T-helper 9 cell (primary cell): ENCODE data around the gene LRIG1.

Source experiments
- DNase-seq: peaks from one replicate; pipeline ENCODE4 v3.0.0-alpha.2; 2020

The LRIG1 gene

DNA sequence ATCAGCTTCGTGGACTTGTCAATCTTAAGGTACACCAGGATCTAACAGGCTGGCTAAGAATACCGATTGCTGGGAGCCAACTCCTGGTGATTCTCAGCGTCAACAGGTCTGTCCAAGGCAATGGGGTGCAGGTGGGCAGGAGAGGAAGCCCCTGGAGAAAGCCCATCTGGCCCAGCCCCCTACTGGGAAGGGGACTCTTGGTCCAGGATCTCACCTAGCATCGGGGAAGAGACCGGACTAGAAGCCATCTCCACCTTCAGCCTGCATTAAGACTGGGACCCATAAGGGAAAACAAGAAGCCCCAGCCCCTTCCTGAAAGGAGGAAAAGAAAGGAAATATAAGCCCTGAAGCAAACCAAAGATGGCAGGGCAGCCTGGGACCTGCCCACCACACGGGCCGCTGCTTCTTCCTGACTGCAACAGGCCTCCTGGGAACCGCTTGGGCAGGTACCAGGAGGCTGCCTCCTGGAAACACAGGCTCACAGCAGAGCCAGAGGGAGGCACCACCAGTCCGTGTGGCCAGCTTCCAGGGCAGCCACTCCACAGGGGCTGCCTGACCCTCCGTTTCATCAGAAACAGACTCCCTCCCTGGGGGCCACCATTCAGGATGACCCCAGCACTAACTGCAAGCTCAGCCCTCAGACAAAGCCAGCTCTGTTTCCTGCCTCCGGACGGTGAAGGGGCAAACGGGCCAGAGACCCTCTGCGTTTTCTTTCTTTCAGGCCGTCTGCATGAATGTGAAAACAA lies 100.2 kb downstream of the LRIG1 start:
- no peak for DNase-seq

- DNase-seq: no peak
Observed at GRCh38 chr3:66399529-66400232, 101.1 kb downstream of the LRIG1 start.

DNA sequence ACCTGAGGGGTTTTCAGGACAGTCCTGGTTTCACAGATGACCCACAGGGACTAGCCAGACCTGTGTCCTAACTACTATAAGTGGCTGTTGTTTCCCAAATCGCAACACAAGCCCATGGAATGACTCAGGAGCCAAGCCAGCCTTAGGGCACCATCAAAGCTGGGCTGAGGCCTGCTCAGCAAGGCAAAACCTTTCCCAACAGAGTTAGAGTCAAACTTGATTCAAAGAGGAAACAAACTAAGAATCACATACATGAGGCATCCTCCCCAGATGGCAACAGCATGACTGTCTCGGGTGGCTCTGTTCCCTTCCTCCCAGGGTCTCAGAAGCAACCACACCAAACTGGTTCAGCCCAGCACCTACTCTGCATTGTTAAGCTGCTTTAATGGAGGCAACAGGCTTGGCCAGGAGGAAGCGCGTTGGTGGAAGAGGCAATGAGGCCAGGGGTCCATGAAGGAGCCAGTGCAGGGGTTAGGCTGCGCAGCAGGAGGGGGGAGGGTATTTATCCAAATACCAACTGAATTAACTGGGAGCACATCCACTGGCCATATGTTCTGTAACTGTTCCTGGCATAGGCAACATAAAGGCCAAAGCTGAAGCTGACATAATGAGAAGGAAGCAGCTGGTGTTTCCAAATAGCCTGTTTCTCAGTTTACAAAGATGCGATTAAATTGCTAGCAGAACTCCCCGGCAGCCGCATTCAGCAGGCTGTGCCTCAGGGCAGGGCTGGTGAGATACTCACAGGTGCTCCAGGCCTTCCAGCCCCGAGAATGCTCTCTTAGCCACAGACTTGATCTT lies 102.4 kb downstream of the LRIG1 start:
- no peak for DNase-seq

GRCh38 chr3:66397745-66398144 lies 103.1 kb downstream of the LRIG1 start:
- DNase-seq: no peak

DNA sequence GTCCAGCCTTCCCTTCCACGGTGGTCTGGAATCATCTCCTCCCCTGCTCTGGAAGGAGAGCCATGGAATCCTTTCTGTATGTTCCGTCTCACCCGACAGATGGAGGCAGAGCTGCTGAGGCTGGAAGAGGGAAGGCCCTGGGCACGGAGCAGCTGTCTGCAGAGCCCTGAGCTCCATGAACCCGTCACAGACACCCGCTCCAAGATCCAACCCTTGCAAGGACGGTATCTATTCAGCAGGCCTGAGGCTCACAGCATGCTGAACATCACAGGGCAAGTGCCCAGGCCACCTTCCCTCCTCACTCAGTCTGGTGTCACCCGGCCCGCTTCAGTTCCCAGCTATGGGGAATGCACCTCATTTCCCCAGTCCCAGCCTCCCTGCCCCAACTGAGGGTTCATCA lies 103.9 kb downstream of the LRIG1 start:
- DNase-seq: no peak

- no peak for DNase-seq
Observed at GRCh38 chr3:66396161-66396760, 104.6 kb downstream of the LRIG1 start.

DNA sequence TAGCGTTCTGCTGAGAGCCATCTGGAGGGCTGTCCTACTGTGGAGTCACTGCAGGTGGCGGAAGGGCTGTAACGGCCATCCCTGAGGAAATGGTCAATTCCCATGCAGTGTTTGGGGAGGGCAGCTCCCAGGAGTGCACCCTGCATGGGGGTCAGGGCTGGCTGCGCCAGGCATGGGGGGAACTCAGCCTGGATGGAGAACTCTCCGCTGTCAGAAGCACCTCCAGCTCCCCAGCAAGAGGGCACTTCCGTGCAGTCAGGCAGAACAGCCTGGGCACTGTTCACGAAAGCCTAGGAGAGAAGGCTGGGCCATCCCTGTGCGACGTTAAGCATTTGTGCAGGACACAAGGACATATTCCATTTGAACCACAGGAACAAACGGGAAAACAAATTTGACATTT lies 105.2 kb downstream of the LRIG1 start:
- no peak for DNase-seq

DNA sequence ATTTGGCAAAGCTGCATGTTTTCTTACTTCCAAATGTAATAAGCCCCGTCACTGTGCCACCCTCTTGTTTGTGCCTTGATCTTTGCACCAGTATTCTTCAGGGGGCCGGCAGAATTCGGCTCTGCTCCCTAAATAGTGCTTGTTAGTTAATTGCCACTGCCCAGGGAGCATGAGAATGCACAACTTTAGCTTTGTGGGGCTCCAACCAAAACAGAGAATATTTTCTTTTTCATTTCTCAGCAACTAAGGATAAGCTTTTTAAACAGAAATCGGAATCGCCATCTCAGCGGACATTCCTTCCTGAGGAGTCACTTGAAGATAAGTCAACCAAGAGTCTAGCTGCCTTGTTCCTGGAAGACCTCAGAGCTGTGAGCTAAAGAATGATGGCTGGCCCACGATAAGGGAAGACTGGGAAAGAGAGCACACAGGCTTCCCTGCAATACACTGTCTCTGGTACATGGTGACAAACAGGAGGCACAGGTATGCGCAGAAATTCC lies 106.0 kb downstream of the LRIG1 start:
- no peak for DNase-seq

GRCh38 chr3:66394019-66394752 lies 106.6 kb downstream of the LRIG1 start:
- peak; percentile 34 for DNase-seq

DNA sequence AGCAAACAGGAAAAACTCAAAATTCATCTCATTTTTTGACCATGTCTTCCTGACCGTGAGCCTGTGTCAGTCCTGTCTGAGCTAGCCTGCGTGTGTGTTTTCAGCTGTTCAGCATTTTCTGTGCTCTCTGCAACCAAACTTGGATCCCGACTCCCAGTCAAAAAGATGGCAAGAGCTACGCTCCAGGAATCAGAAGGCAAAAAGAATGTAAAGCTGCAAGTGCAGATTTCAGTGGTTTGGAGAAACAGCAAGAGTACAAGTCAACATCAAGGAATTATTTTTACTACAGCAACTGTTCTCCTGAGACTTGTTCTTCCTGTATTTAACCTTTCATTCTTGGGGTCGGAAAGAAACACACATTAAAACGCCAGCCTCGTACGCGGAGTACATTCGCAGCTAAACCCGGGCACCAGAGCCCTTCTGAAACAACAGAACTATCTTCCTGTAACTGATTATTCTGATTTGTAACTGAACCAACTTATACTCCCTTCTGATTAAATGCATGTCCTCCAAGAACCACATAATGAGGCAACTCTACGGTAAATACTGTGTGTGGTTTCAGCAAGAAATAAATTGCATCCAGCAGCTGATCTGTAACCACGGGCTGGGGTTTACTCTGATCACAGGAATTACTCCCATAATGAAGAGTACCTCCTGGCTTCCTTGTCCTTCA lies 107.4 kb downstream of the LRIG1 start:
- no peak for DNase-seq

DNA sequence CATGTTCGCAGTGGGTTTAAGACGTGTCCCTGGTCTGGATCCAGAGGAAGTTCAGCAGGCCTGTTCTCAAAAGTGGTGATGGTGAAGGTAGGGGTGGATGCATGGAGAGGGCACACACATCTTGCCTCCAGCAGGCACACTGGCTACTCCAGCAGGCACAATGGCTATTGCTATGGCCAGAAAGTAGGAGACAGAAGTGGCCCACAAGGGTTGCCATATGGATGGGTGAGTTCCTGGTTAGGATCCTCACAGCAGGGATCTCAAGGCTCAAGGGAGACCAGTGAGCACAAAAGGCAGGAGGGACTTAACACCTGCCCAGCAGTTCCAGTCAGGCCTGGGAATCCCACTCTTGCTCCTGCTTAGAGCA lies 107.9 kb downstream of the LRIG1 start:
- DNase-seq: no peak

- DNase-seq: no peak
Observed at GRCh38 chr3:66392512-66392911, 108.3 kb downstream of the LRIG1 start.

DNA sequence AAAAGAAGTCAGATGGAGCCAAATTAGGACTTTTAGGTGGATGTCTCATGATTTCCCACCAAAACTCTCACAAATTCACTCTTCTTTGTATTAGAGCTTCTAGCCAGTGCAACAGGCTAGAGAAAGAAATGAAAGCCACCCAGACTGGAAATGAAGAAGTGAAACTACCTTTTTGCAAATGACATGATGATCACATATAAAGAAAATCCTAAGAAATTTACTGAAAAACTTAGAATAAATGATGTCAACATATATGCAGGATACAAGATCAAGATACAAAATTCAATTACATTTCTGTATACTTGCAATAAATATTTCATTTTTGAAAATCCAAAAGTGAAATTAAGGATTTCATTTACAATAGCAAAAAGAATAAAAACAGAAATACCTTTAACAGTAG lies 110.8 kb downstream of the LRIG1 start:
- DNase-seq: no peak

- DNase-seq: no peak
Observed at GRCh38 chr3:66386925-66387650, 113.7 kb downstream of the LRIG1 start.

DNA sequence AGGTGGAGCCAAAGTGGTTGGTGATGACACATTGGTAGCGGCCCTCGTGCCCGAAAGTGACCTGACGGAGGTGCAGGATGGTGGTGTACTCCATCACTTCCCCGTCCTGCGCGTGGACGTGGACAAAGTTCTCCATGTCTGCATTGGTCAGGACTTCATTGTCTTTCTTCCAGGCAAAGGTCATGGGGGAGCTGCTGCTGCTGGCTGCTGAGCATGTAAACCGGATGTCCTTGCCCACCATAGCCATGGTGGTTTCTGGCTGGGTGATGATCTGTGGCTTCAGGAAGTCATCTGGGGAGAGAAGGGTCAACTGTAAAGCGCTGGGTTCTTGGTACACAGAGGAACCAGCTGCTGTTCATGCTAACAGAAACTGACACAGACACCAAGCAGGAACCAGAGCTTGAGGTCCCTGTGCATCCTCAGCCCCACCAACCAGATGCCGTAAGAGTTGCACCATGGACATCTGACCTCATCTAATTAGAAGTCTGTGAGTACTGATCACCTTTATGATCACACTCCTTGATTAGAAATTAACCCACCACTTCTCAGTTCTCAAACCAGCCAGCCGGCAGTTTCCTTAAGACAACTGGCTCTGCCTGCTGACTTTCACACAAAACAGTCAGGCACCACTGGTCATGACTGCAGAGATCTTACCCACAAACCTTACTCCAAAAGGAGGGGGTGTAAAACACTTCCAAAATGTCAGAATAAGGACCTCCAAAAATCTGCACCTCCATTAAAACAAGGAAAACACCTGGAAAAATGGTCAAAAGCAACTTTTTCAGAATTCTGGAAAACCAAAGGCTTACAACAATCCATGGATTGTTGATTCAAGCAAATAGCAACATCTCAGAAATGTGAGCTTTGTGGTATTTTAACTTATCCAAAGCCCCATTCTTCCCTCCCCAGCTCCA lies 114.6 kb downstream of the LRIG1 start:
- DNase-seq: no peak

DNA sequence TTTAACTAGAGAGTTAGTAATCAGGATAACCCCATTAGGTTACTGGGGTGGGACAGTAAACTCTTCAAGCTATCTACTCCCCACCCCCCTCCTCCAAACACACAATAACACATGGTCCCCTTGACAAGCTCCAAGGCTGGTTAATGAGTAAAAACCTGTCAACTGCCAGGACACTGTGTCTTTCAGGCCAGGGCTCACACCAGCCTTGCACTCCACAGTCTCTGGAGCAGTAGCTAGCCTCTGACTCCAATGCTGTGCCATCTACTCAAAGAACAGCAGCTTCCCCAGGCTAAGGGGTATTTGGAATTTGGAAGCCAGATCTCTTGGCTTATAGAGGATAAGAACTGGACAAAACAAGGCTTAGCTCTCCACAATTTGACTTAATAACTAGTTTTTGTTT lies 115.8 kb downstream of the LRIG1 start:
- DNase-seq: no peak

- DNase-seq: no peak
Observed at GRCh38 chr3:66383998-66384745, 116.7 kb downstream of the LRIG1 start.

GRCh38 chr3:66383023-66383422 lies 117.8 kb downstream of the LRIG1 start:
- DNase-seq: no peak

DNA sequence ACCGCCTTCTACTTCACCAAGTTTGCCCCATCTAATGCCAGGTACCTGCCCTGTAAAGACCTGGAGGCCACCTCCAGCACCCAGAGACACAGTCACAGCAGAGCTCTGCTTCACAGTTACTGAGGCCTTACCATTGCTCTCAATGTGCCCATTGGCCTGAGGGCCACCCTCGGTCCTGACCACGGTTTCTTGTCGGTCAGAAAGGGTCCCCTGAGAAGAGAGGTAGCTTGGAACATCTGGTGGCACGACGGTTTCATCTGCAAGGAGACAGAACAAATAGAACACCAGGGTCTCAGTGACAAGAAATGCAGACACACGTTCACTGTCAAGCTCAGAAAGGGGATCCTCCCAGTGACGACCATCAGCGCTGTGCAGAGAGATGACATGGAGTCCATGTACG lies 118.7 kb downstream of the LRIG1 start:
- DNase-seq: no peak
